HG02973 (cell line): Measurements from ENCODE around the gene KHDC1.
"Not testable (repeated sequence)": the region's sequence is repeated elsewhere in the genome, so short reads cannot be mapped to it uniquely, and the experiment has no call there.

ENCODE experiments used
- ATAC-seq: cut with Tn5 transposase; IDR thresholded peaks from one replicate; pipeline ENCODE4 v1.9.1; 2021; ENCODE audit warnings: moderate library complexity; ENCODE audit not compliant: unreplicated experiment

Gene KHDC1

GRCh38 chr6:73252703-73253102, 10.3 kb downstream of the KHDC1 start:
- ATAC-seq = no peak

GRCh38 chr6:73250016-73250415, 13.0 kb downstream of the KHDC1 start:
- no peak for ATAC-seq

- ATAC-seq = no peak
Measured at GRCh38 chr6:73248192-73248903, 14.6 kb downstream of the KHDC1 start.

GRCh38 chr6:73242001-73242400, 21.0 kb downstream of the KHDC1 start:
- ATAC-seq = no peak

- no peak for ATAC-seq
Measured at GRCh38 chr6:73240730-73241129, 22.3 kb downstream of the KHDC1 start.

GRCh38 chr6:73236144-73236750, 26.7 kb downstream of the KHDC1 start:
- ATAC-seq = no peak

GRCh38 chr6:73234733-73235132, 28.3 kb downstream of the KHDC1 start:
- no peak for ATAC-seq

GRCh38 chr6:73233971-73234370, 29.0 kb downstream of the KHDC1 start:
- ATAC-seq = not testable (repeated sequence)

- ATAC-seq = no peak
Measured at GRCh38 chr6:73233048-73233447, 29.9 kb downstream of the KHDC1 start.

- ATAC-seq = no peak
Measured at GRCh38 chr6:73231986-73232391, 31.0 kb downstream of the KHDC1 start.

- no peak for ATAC-seq
Measured at GRCh38 chr6:73227606-73228255, 35.3 kb downstream of the KHDC1 start.

GRCh38 chr6:73225396-73225795, 37.6 kb downstream of the KHDC1 start, which contains the start of gene KHDC1L:
KHDC1L (minus strand) TSS chr6:73225496; CDS start chr6:73225408, 88 bp downstream.
- ATAC-seq = no peak

GRCh38 chr6:73216859-73217258, 46.1 kb downstream of the KHDC1 start:
- ATAC-seq = no peak

GRCh38 chr6:73209117-73209516, 53.9 kb downstream of the KHDC1 start:
- ATAC-seq = no peak

- ATAC-seq = no peak
Measured at GRCh38 chr6:73207221-73207837, 55.7 kb downstream of the KHDC1 start.

- no peak for ATAC-seq
Measured at GRCh38 chr6:73204252-73204651, 58.7 kb downstream of the KHDC1 start.

- ATAC-seq = no peak
Measured at GRCh38 chr6:73203098-73203497, 59.9 kb downstream of the KHDC1 start.

GRCh38 chr6:73200735-73201134, 62.3 kb downstream of the KHDC1 start:
- ATAC-seq = no peak

- ATAC-seq = no peak
Measured at GRCh38 chr6:73200247-73200646, 62.7 kb downstream of the KHDC1 start.

GRCh38 chr6:73194744-73195143, 68.3 kb downstream of the KHDC1 start:
- no peak for ATAC-seq

- ATAC-seq = not testable (repeated sequence)
Measured at GRCh38 chr6:73193302-73193701, 69.7 kb downstream of the KHDC1 start.
